Measurements from ENCODE around the gene ALKBH4.
"Not testable (repeated sequence)": the region's sequence is repeated elsewhere in the genome, so short reads cannot be mapped to it uniquely, and the experiment has no call there.

ALKBH4 gene

DNA sequence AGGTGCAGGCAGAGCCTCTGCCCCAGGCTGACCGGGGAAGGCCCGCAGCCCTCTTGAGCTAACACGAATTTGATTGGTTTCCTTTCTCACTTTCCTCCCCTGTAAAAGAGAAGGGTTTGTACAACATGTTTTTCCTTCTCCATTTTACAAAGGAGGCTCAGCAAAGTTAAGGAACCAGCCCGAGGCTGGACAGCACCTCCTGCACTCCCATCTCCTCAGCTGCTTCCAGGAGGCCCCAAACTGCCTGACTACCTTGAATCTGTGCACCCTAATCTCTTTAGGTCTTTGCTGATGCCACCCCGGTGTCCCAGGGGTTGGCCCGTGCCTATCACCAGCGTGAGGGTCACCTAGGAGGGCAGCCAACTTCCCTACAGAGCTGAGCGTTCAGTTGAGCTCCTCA, 4.2 kb downstream of the ALKBH4 start:
- DNase-seq (ENCODE audit: low read depth, low spot score): no peak
- H3K4me3 ChIP-seq (ENCODE audit: low read length): no peak overlapping the region

DNA sequence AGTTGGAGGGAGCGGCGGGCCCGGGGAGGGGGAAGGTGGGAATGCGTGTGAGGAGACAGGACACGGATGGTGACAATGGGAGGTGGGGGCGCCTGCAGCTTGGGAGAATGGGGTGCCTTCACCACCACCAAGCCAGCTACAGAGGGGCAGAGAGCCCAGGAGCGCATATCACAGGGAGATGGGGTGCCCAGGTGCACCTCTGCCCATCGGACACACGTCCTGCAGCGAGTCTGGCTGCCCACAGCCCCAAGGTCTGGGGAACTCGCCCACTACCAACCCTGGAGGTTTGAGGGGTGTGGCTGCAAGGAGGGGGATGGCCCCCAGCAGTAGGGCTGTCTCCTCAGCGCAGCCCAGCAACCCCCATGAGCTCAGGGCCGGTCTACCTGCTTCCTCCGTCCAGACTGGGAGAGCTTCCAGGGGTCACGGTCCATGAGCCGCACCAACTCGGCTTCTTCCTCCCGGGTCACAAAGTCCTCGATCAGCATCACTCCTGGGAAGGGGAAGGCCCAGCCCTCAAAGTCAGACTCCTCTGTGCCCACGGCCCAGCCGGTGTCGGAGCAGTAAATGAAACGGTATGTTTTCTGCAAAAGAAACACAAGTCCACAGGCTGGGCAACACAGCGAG, 5.3 kb downstream of the ALKBH4 start:
- DNase-seq (ENCODE audit: low read depth, low spot score): no peak
- no peak overlapping the region for H3K4me3 ChIP-seq (ENCODE audit: low read length)

DNA sequence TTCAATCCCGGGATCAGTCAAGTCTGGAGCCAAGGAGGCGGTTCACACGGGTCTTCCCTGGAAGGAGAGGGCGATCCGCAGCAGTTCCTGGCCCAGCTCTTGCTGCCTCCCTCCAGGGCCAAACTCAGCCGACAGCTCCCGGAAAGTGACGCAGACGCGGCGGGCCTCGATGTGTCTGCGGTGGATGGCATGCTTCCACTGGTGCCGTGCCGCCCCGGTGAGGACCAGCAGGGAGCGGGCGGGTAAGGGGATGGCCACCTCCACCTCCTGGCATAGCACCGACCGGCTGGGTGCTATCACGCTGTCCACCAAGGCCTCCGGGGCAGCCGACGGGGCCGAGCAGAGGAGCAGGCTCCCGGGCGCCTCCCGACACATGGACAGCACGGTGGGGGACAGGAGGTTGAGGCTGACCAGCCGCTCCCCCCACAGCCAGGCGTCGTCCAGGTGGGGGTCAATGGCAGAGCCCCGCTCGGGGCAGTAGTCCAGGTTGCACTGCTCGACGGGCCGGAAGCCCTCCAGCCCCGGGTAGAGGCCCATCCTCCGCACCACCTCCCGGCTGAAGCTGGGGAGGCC, 7.2 kb downstream of the ALKBH4 start:
- no peak for DNase-seq (ENCODE audit: low read depth, low spot score)
- no peak overlapping the region for H3K4me3 ChIP-seq (ENCODE audit: low read length)

DNA sequence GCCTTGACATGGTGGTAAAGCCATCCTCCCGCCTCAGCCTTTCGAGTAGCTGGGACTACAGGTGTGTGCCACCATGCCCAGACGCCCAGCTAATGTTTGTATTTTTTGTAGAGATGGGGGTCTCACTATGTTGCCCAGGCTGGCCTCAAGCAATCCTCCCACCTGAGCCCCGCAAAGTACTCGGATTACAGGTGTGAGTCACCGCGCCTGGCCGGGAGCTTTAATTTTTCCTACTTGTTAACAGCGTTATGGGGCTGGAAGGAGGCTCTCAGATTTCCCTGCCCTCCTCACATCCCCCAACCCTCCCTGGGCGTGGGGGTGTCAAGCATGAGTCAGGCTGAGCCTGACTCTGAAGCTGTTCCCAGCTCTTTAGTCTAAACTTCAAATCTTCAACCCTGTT, 8.3 kb downstream of the ALKBH4 start:
- DNase-seq (ENCODE audit: low read depth, low spot score): no peak

DNA sequence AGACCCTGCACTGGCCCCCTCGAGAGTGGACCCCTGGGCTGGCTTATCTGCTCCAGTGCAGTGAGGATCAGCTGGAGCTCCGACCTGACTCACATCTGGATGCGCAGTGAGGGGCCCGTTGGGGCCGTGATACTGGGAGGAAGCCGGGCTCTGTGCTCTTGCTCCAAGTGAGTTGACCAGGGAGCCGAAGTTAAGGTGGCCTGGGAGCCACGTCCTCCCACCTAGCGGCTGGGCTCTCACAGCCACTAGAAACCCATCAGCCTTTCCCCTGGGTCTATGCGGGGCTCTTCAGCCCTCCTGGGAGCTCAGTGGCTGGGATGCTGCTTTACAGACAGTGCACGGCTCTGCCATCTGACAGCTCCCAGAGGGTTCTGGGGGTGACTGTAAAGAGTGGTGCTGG, 9.1 kb downstream of the ALKBH4 start:
- no peak for DNase-seq (ENCODE audit: low read depth, low spot score)

More for the DNA sequence above, 8.3 kb downstream of the ALKBH4 start:
- H3K4me3 ChIP-seq (ENCODE audit: low read length): no peak overlapping the region

DNA sequence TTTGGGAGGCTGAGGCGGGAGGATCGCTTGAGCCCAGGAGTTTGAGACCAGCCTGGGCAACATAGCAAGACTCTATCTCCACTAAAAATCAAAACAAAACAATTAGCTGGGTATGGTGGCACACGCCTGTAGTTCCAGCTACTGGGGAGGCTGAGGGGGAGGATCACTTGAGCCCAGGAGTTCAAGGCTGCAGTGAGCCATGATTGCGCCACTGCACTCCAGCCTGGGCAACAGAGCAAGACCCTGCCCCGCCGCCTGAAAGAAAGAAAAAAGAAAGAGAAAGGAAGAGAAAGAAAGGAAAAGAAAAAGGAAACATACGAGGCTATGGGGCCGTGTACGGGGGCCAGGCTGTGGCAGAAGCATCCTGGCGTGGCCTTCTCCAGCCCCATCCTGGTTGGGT, 9.7 kb downstream of the ALKBH4 start:
- DNase-seq (ENCODE audit: low read depth, low spot score); H3K4me3 ChIP-seq (ENCODE audit: low read length): not testable (repeated sequence)

More for the DNA sequence above, 9.1 kb downstream of the ALKBH4 start:
- no peak overlapping the region for H3K4me3 ChIP-seq (ENCODE audit: low read length)

DNA sequence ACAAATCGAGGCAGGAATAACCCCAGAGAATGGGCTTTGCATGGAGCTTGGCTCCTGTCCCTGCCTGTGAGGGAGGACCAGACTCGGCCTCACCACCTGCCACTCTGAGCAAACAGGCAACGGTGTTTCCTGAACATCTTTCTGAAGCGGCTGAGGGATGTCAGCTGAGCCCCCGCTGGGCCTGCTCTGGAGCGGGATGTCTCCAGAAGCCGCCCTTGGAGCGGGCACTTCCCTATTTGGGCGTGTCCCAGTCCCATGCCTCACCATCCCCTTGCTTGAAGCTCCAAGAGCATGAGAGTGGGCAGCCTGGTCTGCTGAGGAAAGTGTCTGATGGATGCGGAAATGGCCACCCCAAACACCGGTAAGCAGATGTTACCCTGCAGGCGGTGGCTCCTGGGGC, 10.2 kb downstream of the ALKBH4 start:
- no peak for DNase-seq (ENCODE audit: low read depth, low spot score)
- H3K4me3 ChIP-seq (ENCODE audit: low read length): no peak overlapping the region

DNA sequence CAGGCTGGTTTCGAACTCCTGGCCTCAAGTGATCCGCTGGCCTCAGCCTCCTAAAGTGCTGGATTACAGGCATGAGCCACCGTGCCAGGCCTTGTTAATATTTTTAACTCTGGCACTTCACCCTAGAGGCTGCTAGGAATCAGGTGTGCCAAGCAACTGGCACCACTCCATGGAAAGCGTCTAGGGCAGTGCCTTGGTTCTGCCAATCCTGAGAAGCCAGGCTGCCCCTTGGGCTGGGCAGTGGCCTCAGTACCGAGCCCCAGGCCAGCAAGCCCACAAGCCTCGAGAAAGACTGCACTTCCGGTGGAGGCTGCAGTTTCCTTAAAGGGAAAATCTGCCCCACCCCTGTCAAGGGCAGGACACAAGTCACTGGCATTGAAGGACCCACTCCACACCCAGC, 11.3 kb downstream of the ALKBH4 start:
- no peak for DNase-seq (ENCODE audit: low read depth, low spot score)
- H3K4me3 ChIP-seq (ENCODE audit: low read length): no peak overlapping the region

DNA sequence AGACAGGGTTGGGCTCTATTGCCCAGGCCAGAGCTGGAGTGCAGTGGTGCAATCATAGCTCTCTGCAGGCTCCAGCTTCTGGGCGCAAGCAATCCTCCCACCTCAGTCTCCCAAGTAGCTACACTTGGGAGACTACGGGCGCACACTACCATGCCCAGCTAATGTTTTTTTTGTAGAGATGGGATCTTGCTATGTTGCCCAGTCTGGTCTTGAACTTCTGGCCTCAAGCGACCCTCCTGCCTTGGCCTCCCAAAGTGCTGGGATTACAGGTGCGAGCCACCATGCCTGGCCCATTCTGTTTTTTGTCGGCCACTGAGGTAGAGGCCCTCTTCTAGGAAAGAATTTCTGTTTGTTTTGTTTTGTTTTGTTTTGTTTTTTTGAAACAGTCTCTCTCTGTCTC, 12.2 kb downstream of the ALKBH4 start:
- DNase-seq (ENCODE audit: low read depth, low spot score): no peak

DNA sequence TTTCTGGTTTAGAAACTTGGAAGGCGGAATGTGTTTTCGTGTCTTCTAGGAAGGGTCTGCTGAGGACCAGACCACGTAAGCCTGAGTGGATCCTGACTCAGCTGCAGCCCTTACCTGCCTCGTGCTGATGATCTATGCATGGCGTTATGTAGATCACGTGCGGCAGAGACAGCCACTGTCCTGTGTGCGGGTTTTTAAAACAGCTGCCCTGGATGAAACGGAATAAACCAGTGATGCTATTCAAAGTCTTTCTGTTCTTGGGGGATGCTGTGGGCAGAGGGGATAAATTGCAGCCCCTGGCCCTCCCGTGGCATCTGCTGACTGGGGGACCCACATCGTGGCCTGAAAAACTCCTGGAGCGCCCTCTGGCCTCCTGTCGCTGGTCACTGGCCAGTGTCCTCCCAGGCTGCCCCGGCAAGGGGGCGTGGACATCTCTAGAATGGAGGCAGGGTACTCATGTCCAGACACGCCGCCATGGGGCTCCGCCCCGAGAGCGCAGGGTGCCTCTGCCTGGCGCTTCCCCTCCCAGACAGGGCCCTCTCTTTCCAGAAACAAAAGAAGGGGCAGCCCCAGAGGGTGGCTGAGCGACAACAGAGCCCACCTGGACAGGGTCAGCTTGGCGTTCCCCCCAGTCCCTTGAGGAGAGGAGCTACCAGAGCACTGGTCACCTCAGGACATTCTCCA, 13.2 kb downstream of the ALKBH4 start:
- H3K4me3 ChIP-seq (ENCODE audit: low read length): no peak overlapping the region
- DNase-seq (ENCODE audit: low read depth, low spot score): no peak

More for the DNA sequence above, 12.2 kb downstream of the ALKBH4 start:
- H3K4me3 ChIP-seq (ENCODE audit: low read length): no peak overlapping the region

DNA sequence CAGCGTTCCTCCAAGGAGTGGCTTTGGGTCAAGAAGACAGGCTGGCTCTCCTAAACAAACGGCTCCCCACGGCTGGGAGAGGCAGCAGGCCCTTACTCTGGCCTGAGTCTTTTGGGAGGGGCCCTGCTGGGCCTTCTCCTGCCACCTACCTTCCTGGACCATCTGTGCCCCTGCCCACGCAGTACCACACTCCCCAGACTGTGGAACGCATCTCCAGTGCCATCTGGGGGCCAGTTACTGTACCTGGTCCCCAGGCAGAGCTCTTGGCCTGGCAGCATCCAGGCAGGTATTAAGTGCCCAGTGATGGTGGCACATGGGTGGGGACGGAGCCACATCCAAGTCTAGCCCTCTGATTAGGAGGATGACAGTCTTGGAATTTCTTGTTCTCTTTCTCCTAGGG, 14.4 kb downstream of the ALKBH4 start:
- no peak overlapping the region for H3K4me3 ChIP-seq (ENCODE audit: low read length)

DNA sequence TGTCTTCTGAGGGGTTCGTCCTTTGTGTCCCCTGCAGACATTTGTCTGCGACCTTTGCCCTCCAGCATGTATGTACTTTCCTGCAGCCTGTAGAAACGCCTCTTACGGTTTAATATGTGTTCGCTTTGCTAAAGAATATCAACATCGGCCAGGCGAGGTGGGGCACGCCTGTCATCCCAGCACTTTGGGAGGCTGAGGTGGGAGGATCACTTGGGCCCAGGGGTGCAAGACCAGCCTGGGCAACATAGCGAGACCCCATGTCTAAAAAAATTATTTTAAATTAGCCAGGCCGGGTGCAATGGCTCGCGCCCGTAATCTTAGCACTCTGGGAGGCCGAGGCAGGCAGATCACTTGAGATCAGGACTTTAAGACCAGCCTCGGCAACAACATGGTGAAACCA, 15.5 kb downstream of the ALKBH4 start:
- no peak overlapping the region for H3K4me3 ChIP-seq (ENCODE audit: low read length)
- DNase-seq (ENCODE audit: low read depth, low spot score): no peak

More for the DNA sequence above, 14.4 kb downstream of the ALKBH4 start:
- DNase-seq (ENCODE audit: low read depth, low spot score): no peak

DNA sequence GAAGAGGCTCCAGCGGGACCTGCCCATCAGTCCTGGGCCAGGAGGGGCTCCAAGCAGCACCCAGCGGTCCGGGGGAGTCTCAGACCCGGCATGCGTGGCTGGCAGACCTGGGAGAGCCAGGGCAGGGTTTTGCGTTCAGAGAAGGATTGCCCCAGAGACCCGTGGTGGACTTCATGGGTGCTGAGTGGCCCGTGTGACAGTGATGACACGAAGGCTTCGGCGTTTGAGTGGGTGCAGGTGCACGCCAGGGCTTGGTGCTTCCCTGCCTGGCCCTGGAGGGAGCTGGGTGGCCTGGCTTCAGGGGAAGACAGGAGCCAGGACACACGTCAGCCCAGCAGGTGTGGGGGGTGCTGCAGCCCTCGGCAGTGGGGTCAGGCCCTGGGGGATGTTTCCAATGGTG, 17.4 kb downstream of the ALKBH4 start:
- DNase-seq (ENCODE audit: low read depth, low spot score): no peak
- no peak overlapping the region for H3K4me3 ChIP-seq (ENCODE audit: low read length)

DNA sequence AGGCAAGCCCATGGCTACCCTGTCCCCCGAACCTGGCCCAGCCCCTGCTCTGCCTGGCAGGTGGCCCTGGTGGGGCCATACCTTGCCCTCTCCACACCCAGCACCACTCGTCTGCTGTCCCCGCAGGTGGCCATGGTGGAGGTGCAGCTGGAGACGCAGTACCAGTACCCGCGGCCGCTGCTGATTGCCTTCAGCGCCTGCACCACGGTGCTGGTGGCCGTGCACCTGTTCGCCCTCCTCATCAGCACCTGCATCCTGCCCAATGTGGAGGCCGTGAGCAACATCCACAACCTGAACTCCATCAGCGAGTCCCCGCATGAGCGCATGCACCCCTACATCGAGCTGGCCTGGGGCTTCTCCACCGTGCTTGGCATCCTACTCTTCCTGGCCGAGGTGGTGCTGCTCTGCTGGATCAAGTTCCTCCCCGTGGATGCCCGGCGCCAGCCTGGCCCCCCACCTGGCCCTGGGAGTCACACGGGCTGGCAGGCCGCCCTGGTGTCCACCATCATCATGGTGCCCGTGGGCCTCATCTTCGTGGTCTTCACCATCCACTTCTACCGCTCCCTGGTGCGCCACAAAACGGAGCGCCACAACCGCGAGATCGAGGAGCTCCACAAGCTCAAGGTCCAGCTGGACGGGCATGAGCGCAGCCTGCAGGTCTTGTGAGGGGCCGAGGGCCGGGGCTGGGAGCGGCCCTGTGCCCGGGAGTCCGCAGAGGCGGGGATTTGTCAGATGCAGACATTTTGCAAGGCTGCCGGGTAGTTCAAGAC, 18.1 kb downstream of the ALKBH4 start:
- H3K4me3 ChIP-seq (ENCODE audit: low read length): no peak overlapping the region
- DNase-seq (ENCODE audit: low read depth, low spot score): no peak

DNA sequence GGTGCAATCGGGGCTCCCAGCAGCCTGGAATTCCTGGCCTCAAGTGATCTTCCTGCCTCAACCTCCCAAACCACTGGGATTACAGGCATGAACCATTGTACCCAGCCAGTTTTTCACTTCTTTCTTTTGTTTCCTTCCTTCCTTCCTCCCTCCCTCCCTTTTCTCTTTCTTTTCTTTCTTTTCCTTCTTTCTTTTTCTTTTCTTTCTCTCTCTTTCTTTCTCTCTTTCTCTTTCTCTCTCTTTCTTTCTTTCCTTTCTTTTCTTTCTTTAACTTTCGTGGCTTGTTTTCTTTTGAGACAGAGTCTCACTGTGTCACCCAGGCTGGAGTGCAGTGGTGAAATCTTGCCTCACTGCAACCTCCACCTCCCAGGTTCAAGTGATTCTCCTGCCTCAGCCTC, 19.0 kb downstream of the ALKBH4 start:
- no peak overlapping the region for H3K4me3 ChIP-seq (ENCODE audit: low read length)
- no peak for DNase-seq (ENCODE audit: low read depth, low spot score)

DNA sequence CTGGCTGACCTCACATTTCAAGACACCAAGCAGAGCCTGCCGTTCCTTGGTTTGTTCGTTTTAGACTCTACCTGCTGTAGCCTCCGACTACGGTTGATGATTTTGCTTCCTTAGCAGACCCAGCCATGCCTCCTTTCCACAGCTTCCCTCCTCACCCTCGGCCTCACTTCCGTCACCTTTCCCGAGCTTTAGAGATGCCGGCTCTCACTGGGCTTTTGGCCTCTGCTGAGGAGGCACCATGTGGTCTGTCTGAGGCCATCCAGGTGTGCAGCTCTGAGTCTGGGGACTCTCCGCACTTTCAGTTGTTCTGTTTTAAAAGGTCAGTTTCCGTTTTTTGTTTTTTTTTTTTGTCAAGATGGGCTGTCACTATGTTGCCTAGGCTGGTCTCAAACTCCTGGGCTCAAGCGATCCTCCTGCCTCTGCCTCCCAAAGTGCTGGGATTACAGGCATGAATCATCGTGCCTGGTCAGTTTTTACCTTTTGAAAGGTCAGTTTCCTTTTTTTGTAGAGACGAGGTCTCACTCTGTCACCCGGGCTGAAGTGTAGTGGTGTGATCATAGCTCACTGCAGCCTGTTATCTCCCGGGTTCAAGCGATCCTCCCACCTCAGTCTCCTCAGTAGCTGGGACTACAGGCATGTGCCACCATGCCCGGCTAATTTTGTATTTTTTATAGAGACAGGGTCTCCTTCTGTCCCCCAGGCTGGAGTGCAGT, 19.5 kb downstream of the ALKBH4 start:
- H3K4me3 ChIP-seq (ENCODE audit: low read length): no peak overlapping the region
- no peak for DNase-seq (ENCODE audit: low read depth, low spot score)

DNA sequence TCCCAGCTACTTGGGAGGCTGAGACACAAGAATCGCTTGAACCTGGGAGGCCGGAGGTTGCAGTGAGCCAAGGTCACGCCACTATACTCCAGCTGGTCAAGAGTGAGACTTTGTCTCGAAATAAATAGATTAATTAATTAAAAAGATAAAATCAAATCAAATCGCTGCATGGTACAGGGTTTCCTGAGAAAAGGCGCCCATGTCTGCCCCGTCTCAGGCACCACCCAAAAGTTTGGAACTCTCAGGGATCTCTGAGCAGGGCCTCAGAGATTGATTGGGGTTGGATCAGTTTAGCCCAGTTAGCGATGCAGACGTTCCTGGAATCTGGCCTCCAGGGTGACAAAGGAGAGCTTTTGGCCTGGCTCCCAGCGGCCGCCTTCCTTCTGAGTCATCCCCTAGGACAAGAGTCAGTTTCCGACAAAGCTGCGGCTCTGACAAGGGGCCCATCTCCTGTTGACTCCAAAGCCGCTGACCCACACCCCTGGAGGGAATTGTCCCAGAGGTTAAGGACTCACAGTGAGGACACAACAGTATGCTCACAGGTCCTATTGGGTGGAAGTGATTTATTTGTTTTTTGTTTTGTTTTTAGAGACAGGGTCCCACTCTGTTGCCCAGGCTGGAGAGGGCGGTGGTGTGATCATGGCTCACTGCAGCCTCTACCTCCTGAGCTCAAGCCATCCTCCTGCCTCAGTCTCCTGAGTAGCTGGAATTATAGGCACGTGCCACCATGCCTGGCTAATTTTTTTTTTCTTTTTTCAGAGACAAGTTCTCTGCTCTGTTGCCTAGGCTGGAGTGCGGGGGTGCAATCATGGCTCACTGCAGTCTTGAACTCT, 24.5 kb downstream of the ALKBH4 start:
- DNase-seq (ENCODE audit: low read depth, low spot score): no peak
- H3K4me3 ChIP-seq (ENCODE audit: low read length): no peak overlapping the region

DNA sequence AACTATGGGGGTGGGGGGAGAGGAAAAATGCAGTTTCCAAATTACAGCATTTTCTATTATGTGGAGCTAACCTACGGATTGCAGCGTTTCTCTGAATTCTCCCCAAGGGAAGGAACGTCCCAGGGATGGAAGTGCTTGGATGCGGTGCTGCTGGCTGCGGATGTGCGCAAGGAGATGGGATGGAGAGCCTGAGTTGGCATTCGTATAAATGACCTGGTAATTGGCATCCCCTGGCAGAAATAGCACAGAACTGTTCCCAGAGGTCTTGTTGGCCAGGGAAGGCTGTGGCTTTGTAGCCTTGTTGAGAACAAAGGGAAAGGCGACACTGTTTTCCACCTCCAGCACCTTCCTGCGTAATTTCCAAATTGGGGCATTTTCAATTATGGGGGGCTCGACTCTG, 28.5 kb downstream of the ALKBH4 start:
- no peak for DNase-seq (ENCODE audit: low read depth, low spot score)
- no peak overlapping the region for H3K4me3 ChIP-seq (ENCODE audit: low read length)

DNA sequence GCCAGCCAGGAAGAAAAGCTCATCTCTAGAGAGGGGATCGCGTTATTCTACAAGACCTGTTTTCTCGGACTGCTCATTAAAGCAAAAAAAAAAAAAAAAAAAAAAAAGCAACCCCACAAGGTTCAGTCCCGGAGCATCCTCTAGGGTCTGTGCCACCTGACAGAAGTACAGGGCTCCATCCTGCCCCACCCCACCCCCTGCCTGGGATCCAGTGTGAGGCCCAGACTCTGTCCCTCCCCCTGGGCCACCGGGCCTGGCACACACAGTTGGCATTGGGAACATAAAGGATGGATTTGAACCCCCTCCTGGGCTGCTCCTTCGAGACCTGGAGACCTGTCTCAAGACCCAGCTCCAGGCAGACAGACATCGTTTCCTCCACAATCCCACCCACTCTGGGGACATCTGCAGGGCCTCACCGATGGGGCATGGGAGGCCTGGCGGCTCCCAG, 30.6 kb downstream of the ALKBH4 start:
- peak overlapping the region; percentile 74 for H3K4me3 ChIP-seq (ENCODE audit: low read length)
- DNase-seq (ENCODE audit: low read depth, low spot score): no peak
